Tibial nerve (tissue), 4 donors: ENCODE data around the gene SMIM20. TPM values are rescaled to one million over a fixed set of nuclear protein-coding genes. Genes with fewer than 3 reads are reported as not detected.
"Not testable (repeated sequence)": the region's sequence is repeated elsewhere in the genome, so short reads cannot be mapped to it uniquely, and the experiment has no call there.

Experiments used
- DNase-seq, 2 donors: peaks; one replicate each; pipeline ENCODE4 v3.0.0-alpha.2; 2019; ENCODE audit warnings: low spot score in 2 of 2
- H3K27ac ChIP-seq, 4 donors: fragments of 200-600 bp; sonication (generic) in 3 of 4; one replicate each; pipeline ENCODE4 v1.5.1; 2017 to 2019; ENCODE audit warnings: mild to moderate bottlenecking in 1 of 4
- H3K27me3 ChIP-seq, 2 donors: fragments of 200-600 bp; sonication (generic) in 1 of 2; one replicate each; pipeline versions ENCODE4 v1.5.1 to v1.6.0; 2017 to 2019
- H3K36me3 ChIP-seq, 3 donors: fragments of 200-600 bp; sonication (generic); one replicate each; pipeline ENCODE4 v1.5.1; 2018 to 2019
- H3K4me1 ChIP-seq, 4 donors: fragments of 200-600 bp; sonication (generic) in 3 of 4; one replicate each; pipeline ENCODE4 v1.5.1; 2017 to 2019
- H3K4me3 ChIP-seq, 4 donors: fragments of 200-600 bp; sonication (generic) in 3 of 4; one replicate each; pipeline ENCODE4 v1.5.1; 2017 to 2019; ENCODE audit warnings: mild to moderate bottlenecking in 1 of 4, moderate library complexity in 1 of 4
- H3K9me3 ChIP-seq, 4 donors: fragments of 200-600 bp; sonication (generic) in 3 of 4; one replicate each; pipeline ENCODE4 v1.5.1; 2017 to 2019
- CTCF ChIP-seq, 5 experiments: fragments of 200-600 bp in 3 of 5; fragments of 450-650 bp in 2 of 5; sonication (generic) in 3 of 5; IDR thresholded peaks; one replicate each; pipeline ENCODE4 v1.5.1; 2016 to 2019; ENCODE audit warnings: antibody characterized with exemption in 5 of 5, mild to moderate bottlenecking in 3 of 5, moderate library complexity in 2 of 5
- EP300 ChIP-seq, 2 donors: sonication (generic); formaldehyde crosslinking; IDR thresholded peaks; one replicate each; pipeline ENCODE4 v1.6.1; 2017; ENCODE audit warnings: antibody characterized with exemption in 2 of 2, mild to moderate bottlenecking in 1 of 2
- POLR2A ChIP-seq, 2 donors: fragments of 450-650 bp; IDR thresholded peaks; one replicate each; pipeline ENCODE4 v1.6.1; 2017; ENCODE audit warnings: antibody characterized with exemption in 2 of 2, mild to moderate bottlenecking in 2 of 2, moderate library complexity in 2 of 2
- WGBS, 2 donors: methylation state at CpG; one replicate each; pipeline ENCODE4 v1.1.5; 2018; 5-methylcytosine and 5-hydroxymethylcytosine counted together
- total RNA-seq, 4 donors: library from RNA; depleted of rRNA; stranded (reverse); fragments of >200 nt; gene quantifications; one replicate each; pipeline ENCODE4 v1.1.0, GENCODE V29; 2016

Gene SMIM20
- total RNA-seq: 10 to 100 TPM; 14.7 to 31.0 (median 20.9) TPM

- no peaks in the 10 kb centered on the region for H3K27me3 ChIP-seq
- H3K36me3 ChIP-seq: no peaks in the 10 kb centered on the region
- peak; percentile 85 to 86 for DNase-seq
- H3K9me3 ChIP-seq: no peaks in the 10 kb centered on the region
- H3K27ac ChIP-seq: peak within 1 kb of the TSS; percentile 81 to 93 (median 90)
- TF ChIP-seq EP300 (IDR thresholded peaks at IDR 0.05): peak in 1 of 2 donors; percentile 90
- TF ChIP-seq POLR2A (IDR thresholded peaks at IDR 0.05): peak; percentile 20 to 67
- TF ChIP-seq CTCF (IDR thresholded peaks at IDR 0.05): peak in 1 of 5 experiments; percentile 15
- H3K4me3 ChIP-seq: peak within 1 kb of the TSS; percentile 48 to 82 (median 78)
- 1 to 2% methylated on average over 41 to 53 of the region's 57 CpGs for WGBS, 2 donors
- peaks cover 0 to 27% (median 0%) of the 10 kb centered on the region in 4 donors for H3K4me1 ChIP-seq
Measured at GRCh38 chr4:25913851-25914669, at the start of gene SMIM20. Gene SMIM20, plus strand, starts transcription at chr4:25914220. Its CDS starts 94 bp downstream, at chr4:25914314.

- 72 to 75% methylated on average over 4 of the region's 4 CpGs for WGBS, 2 donors
Measured at GRCh38 chr4:25865586-25865985, 48.4 kb upstream of the SMIM20 start.

GRCh38 chr4:25866401-25866800 lies 47.6 kb upstream of the SMIM20 start:
- H3K9me3 ChIP-seq, H3K4me3 ChIP-seq, H3K27ac ChIP-seq, DNase-seq, H3K36me3 ChIP-seq, H3K27me3 ChIP-seq: not testable (repeated sequence)
- WGBS, 2 donors: 89 to 92% methylated on average over 4 of the region's 4 CpGs
- H3K4me1 ChIP-seq: peaks cover 0 to 18% (median 2%) of the 10 kb centered on the region in 4 donors

More at GRCh38 chr4:25865586-25865985, 48.4 kb upstream of the SMIM20 start:
- peaks cover 0 to 22% (median 7%) of the 10 kb centered on the region in 4 donors for H3K4me1 ChIP-seq
- H3K27me3 ChIP-seq: peaks cover 0 to under 1% of the 10 kb centered on the region in 2 donors
- H3K4me3 ChIP-seq: no peak overlapping the region
- TF ChIP-seq POLR2A (IDR thresholded peaks at IDR 0.05) (no peak), EP300 (IDR thresholded peaks at IDR 0.05) (no peak), CTCF (IDR thresholded peaks at IDR 0.05) (no peak)
- H3K9me3 ChIP-seq: no peaks in the 10 kb centered on the region
- peak overlapping the region in 1 of 4 donors; percentile 80 for H3K27ac ChIP-seq
- no peak for DNase-seq
- H3K36me3 ChIP-seq: no peaks in the 10 kb centered on the region

- DNase-seq: no peak
- H3K4me1 ChIP-seq: peaks cover 0 to 7% (median 0%) of the 10 kb centered on the region in 4 donors
- H3K36me3 ChIP-seq: no peaks in the 10 kb centered on the region
- TF ChIP-seq EP300 (IDR thresholded peaks at IDR 0.05): no peak
- no peak for TF ChIP-seq CTCF (IDR thresholded peaks at IDR 0.05)
- no peak for TF ChIP-seq POLR2A (IDR thresholded peaks at IDR 0.05)
- no peak overlapping the region for H3K4me3 ChIP-seq
- WGBS, 2 donors: 64 to 68% methylated on average over 6 of the region's 6 CpGs
- H3K9me3 ChIP-seq: no peaks in the 10 kb centered on the region
- no peak overlapping the region for H3K27ac ChIP-seq
- no peaks in the 10 kb centered on the region for H3K27me3 ChIP-seq
Measured at GRCh38 chr4:25867781-25868294, 46.2 kb upstream of the SMIM20 start.

- 80 to 89% methylated on average over 2 of the region's 2 CpGs for WGBS, 2 donors
- H3K9me3 ChIP-seq: no peaks in the 10 kb centered on the region
- no peak overlapping the region for H3K4me3 ChIP-seq
- H3K4me1 ChIP-seq: no peaks in the 10 kb centered on the region
- TF ChIP-seq CTCF (IDR thresholded peaks at IDR 0.05) (no peak), POLR2A (IDR thresholded peaks at IDR 0.05) (no peak), EP300 (IDR thresholded peaks at IDR 0.05) (no peak)
- H3K36me3 ChIP-seq: no peaks in the 10 kb centered on the region
- no peak overlapping the region for H3K27ac ChIP-seq
- no peaks in the 10 kb centered on the region for H3K27me3 ChIP-seq
- no peak for DNase-seq
Measured at GRCh38 chr4:25870081-25870480, 43.9 kb upstream of the SMIM20 start.
